HEK293 (cell line): ENCODE measurements around the gene ABCC3.
A peak's percentile ranks its signal among the peaks of the same experiment; 100 is the strongest.
"Not testable (repeated sequence)": the region's sequence is repeated elsewhere in the genome, so short reads cannot be mapped to it uniquely, and the experiment has no call there.

Experiments
- CTCF ChIA-PET: fragments of 350-600 bp; formaldehyde crosslinking; extraction: SDS; loops from one replicate; lab custom pipeline; 2021; ENCODE audit warnings: antibody characterized with exemption; lab: Yijun Ruan, JAX
- POLR2A ChIA-PET: fragments of 300-600 bp; formaldehyde crosslinking; extraction: SDS; loops from one replicate; lab custom pipeline; 2020; ENCODE audit warnings: antibody characterized with exemption, inconsistent platforms; lab: Yijun Ruan, JAX
- H3K27ac ChIP-seq: fragments of 200-500 bp; sonication (Bioruptor generic); 2 replicates; pipeline ENCODE4 v1.5.1; 2014; ENCODE audit warnings: low read depth, low read length, control low read depth, inconsistent platforms; ENCODE audit errors: extremely low read depth
- H3K36me3 ChIP-seq, 2 experiments: fragments of 200-500 bp in 1 of 2; sonication (Bioruptor generic) in 1 of 2; 1 replicate in 1 of 2; 2 replicates in 1 of 2; pipeline ENCODE4 v1.5.1; 2014 to 2017; ENCODE audit warnings: inconsistent platforms in 2 of 2, low read length in 2 of 2; ENCODE audit not compliant: control insufficient read depth in 2 of 2, insufficient read depth in 1 of 2
- H3K4me1 ChIP-seq: fragments of 200-500 bp; sonication (Bioruptor generic); 2 replicates; pipeline ENCODE4 v1.5.1; 2014; ENCODE audit warnings: mild to moderate bottlenecking, low read length, inconsistent platforms; ENCODE audit not compliant: control insufficient read depth, insufficient read depth
- H3K4me3 ChIP-seq: 2 replicates; pipeline ENCODE4 v1.5.1; 2011; ENCODE audit warnings: low read depth, mild to moderate bottlenecking, control low read depth, low read length, moderate library complexity
- H3K9me3 ChIP-seq: fragments of 200-500 bp; sonication (Bioruptor generic); 2 replicates; pipeline ENCODE4 v1.5.1; 2014; ENCODE audit warnings: low read depth, low read length, inconsistent platforms; ENCODE audit not compliant: control insufficient read depth, insufficient read depth
- GLIS1 ChIP-seq: fragments of 450-650 bp; formaldehyde crosslinking; IDR thresholded peaks from 2 replicates; pipeline ENCODE4 v1.5.1; 2016; ENCODE audit warnings: missing biosample characterization, missing genetic modification characterization
- SCRT1 ChIP-seq: fragments of 450-650 bp; formaldehyde crosslinking; IDR thresholded peaks from 2 replicates; pipeline ENCODE4 v1.5.1; 2016; ENCODE audit warnings: missing biosample characterization, missing genetic modification characterization, borderline replicate concordance
- SCRT2 ChIP-seq: fragments of 450-650 bp; formaldehyde crosslinking; IDR thresholded peaks from 2 replicates; pipeline ENCODE4 v1.5.1; 2016; ENCODE audit warnings: missing biosample characterization, missing genetic modification characterization
- SETDB1 ChIP-seq: IDR thresholded peaks from one replicate; pipeline ENCODE4 v1.6.1; 2017; ENCODE audit warnings: mild to moderate bottlenecking, low read length, moderate library complexity, mixed read lengths; ENCODE audit not compliant: insufficient read length
- ZBTB44 ChIP-seq: fragments of 450-650 bp; IDR thresholded peaks from 2 replicates; pipeline ENCODE4 v1.5.1; 2018; ENCODE audit warnings: missing biosample characterization, mild to moderate bottlenecking, missing genetic modification characterization
- ZEB2 ChIP-seq: fragments of 450-650 bp; formaldehyde crosslinking; IDR thresholded peaks from 2 replicates; pipeline ENCODE4 v1.5.1; 2016; ENCODE audit warnings: missing biosample characterization, missing genetic modification characterization
- ZFHX2 ChIP-seq: fragments of 450-650 bp; formaldehyde crosslinking; conservative IDR thresholded peaks from 2 replicates; pipeline ENCODE4 v1.5.1; 2016; ENCODE audit warnings: missing biosample characterization, missing genetic modification characterization
- ZNF121 ChIP-seq: fragments of 450-650 bp; formaldehyde crosslinking; IDR thresholded peaks from 2 replicates; pipeline ENCODE4 v1.5.1; 2016; ENCODE audit warnings: missing biosample characterization, missing genetic modification characterization
- ZNF2 ChIP-seq: fragments of 450-650 bp; formaldehyde crosslinking; IDR thresholded peaks from 2 replicates; pipeline ENCODE4 v1.5.1; 2016; ENCODE audit warnings: missing biosample characterization, missing genetic modification characterization
- ZNF335 ChIP-seq: fragments of 450-650 bp; formaldehyde crosslinking; conservative IDR thresholded peaks from 2 replicates; pipeline ENCODE4 v1.5.1; 2016; ENCODE audit warnings: missing biosample characterization, missing genetic modification characterization
- ZNF362 ChIP-seq: fragments of 450-650 bp; formaldehyde crosslinking; IDR thresholded peaks from 2 replicates; pipeline ENCODE4 v1.5.1; 2016; ENCODE audit warnings: missing biosample characterization, missing genetic modification characterization
- ZNF555 ChIP-seq: fragments of 450-650 bp; formaldehyde crosslinking; conservative IDR thresholded peaks from 2 replicates; pipeline ENCODE4 v1.5.1; 2017; ENCODE audit warnings: missing biosample characterization, mild to moderate bottlenecking, missing genetic modification characterization, inconsistent platforms
- ZNF600 ChIP-seq: fragments of 450-650 bp; formaldehyde crosslinking; IDR thresholded peaks from 2 replicates; pipeline ENCODE4 v1.5.1; 2016; ENCODE audit warnings: missing biosample characterization, missing genetic modification characterization
- ZNF837 ChIP-seq: fragments of 450-650 bp; formaldehyde crosslinking; IDR thresholded peaks from 2 replicates; pipeline ENCODE4 v1.5.1; 2016; ENCODE audit warnings: missing biosample characterization, missing genetic modification characterization
- TF ChIP-seq, protein P1 (sequence below): IDR thresholded peaks from 2 replicates; pipeline ENCODE4 v1.6.1; 2011; ENCODE audit warnings: mild to moderate bottlenecking, low read depth, low read length, borderline replicate concordance
- TF ChIP-seq, protein P2 (sequence below): fragments of 450-650 bp; formaldehyde crosslinking; IDR thresholded peaks from 2 replicates; pipeline ENCODE4 v1.5.1; 2017; ENCODE audit warnings: missing biosample characterization, missing genetic modification characterization
- TF ChIP-seq, protein P3 (sequence below): fragments of 450-650 bp; formaldehyde crosslinking; optimal IDR thresholded peaks from 2 replicates; pipeline ENCODE3; 2016; ENCODE audit warnings: missing biosample characterization, mild to moderate bottlenecking, missing genetic modification characterization

ABCC3 gene

GRCh38 chr17:50724622-50725021, 89.9 kb downstream of the ABCC3 start:
- Histone ChIP-seq H3K36me3 (peaks cover 12 to 16% of the 10 kb centered on the region in 2 experiments), H3K4me1 (peaks cover 48% of the 10 kb centered on the region)
- ChIA-PET CTCF (interaction anchor here (0.6 to 0.7 kb wide), 2 partner anchors 239 to 504 kb away, joined by 3 to 4 read pairs; no protein-coding TSS in a partner anchor), POLR2A (interaction anchor here (0.7 kb wide), 1 partner anchor 293 kb away, joined by 3 read pairs; no protein-coding TSS in a partner anchor)
- H3K9me3 ChIP-seq, H3K27ac ChIP-seq: not testable (repeated sequence)
- peak; percentile 65; the same call in 1 of the 2 replicates for TF ChIP-seq ZNF121
- TF ChIP-seq, all 188 proteins: peak for 1; not testable (repeated sequence) for 187
- H3K4me3 ChIP-seq = not testable (repeated sequence)

- POLR2A ChIA-PET = interaction anchor here (0.5 to 1.1 kb wide), 3 partner anchors 45 to 141 kb away, joined by 3 to 4 read pairs (median 3); partner anchors contain the start of gene TOB1
- peak; percentile 95 for TF ChIP-seq SCRT2
- TF ChIP-seq, protein P1, sequence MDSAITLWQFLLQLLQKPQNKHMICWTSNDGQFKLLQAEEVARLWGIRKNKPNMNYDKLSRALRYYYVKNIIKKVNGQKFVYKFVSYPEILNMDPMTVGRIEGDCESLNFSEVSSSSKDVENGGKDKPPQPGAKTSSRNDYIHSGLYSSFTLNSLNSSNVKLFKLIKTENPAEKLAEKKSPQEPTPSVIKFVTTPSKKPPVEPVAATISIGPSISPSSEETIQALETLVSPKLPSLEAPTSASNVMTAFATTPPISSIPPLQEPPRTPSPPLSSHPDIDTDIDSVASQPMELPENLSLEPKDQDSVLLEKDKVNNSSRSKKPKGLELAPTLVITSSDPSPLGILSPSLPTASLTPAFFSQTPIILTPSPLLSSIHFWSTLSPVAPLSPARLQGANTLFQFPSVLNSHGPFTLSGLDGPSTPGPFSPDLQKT = no peak
- TF ChIP-seq SETDB1 = no peak
- peak; percentile 75; the same call in 1 of the 2 replicates for TF ChIP-seq SCRT1 (tag by site-specific recombination)
- peak; percentile 54 for TF ChIP-seq ZNF600
- TF ChIP-seq, protein P2, sequence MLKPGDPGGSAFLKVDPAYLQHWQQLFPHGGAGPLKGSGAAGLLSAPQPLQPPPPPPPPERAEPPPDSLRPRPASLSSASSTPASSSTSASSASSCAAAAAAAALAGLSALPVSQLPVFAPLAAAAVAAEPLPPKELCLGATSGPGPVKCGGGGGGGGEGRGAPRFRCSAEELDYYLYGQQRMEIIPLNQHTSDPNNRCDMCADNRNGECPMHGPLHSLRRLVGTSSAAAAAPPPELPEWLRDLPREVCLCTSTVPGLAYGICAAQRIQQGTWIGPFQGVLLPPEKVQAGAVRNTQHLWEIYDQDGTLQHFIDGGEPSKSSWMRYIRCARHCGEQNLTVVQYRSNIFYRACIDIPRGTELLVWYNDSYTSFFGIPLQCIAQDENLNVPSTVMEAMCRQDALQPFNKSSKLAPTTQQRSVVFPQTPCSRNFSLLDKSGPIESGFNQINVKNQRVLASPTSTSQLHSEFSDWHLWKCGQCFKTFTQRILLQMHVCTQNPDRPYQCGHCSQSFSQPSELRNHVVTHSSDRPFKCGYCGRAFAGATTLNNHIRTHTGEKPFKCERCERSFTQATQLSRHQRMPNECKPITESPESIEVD (tag by site-specific recombination) = 0 out of 2 replicates have a peak, but pooled peaks have one; percentile 15
- TF ChIP-seq ZNF335 (tag by site-specific recombination) = no peak
- TF ChIP-seq ZNF837 (tag by site-specific recombination) = no peak
- 0 out of 2 replicates have a peak, but pooled peaks have one; percentile 9 for TF ChIP-seq ZEB2
- TF ChIP-seq GLIS1 (tag by site-specific recombination) = 0 out of 2 replicates have a peak, but pooled peaks have one; percentile 16
- peak; percentile 40; the same call in 1 of the 2 replicates for TF ChIP-seq ZFHX2 (tag by site-specific recombination)
- TF ChIP-seq ZBTB44 (tag by site-specific recombination) = no peak
- TF ChIP-seq ZNF2 (tag by site-specific recombination) = peak; percentile 89
- CTCF ChIA-PET = interaction anchor here (1.2 kb wide), 1 partner anchor 57 kb away, joined by 7 read pairs; no protein-coding TSS in a partner anchor
- Histone ChIP-seq H3K4me3 (no peak overlapping the region), H3K27ac (no peak overlapping the region), H3K9me3 (no peaks in the 10 kb centered on the region), H3K36me3 (peaks cover 16 to 17% of the 10 kb centered on the region in 2 experiments), H3K4me1 (peaks cover 52% of the 10 kb centered on the region)
Measured at GRCh38 chr17:50725769-50726655, 91.3 kb downstream of the ABCC3 start.

- CTCF ChIA-PET = interaction anchor here (0.6 to 0.8 kb wide), 4 partner anchors 19 to 186 kb away, joined by 3 to 7 read pairs (median 4); no protein-coding TSS in a partner anchor
- H3K36me3 ChIP-seq = peaks cover 11 to 20% of the 10 kb centered on the region in 2 experiments
Measured at GRCh38 chr17:50728112-50728429, 93.4 kb downstream of the ABCC3 start.

More at GRCh38 chr17:50728112-50728429, 93.4 kb downstream of the ABCC3 start:
- no peaks in the 10 kb centered on the region for H3K9me3 ChIP-seq
- no peak overlapping the region for H3K27ac ChIP-seq
- H3K4me3 ChIP-seq = no peak overlapping the region
- POLR2A ChIA-PET = no interaction called here
- peaks cover 53% of the 10 kb centered on the region for H3K4me1 ChIP-seq
- TF ChIP-seq ZNF555 (tag by site-specific recombination) = no peak
- TF ChIP-seq, protein P3, sequence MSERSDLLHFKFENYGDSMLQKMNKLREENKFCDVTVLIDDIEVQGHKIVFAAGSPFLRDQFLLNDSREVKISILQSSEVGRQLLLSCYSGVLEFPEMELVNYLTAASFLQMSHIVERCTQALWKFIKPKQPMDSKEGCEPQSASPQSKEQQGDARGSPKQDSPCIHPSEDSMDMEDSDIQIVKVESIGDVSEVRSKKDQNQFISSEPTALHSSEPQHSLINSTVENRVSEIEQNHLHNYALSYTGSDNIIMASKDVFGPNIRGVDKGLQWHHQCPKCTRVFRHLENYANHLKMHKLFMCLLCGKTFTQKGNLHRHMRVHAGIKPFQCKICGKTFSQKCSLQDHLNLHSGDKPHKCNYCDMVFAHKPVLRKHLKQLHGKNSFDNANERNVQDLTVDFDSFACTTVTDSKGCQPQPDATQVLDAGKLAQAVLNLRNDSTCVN = peak; percentile 3
- TF ChIP-seq ZNF362 (tag by site-specific recombination) = 0 out of 2 replicates have a peak, but pooled peaks have one; percentile 54
